ENCODE measurements around the gene DAZAP1.
A peak's percentile ranks its signal among the peaks of the same experiment; 100 is the strongest.

DAZAP1 gene

DNA sequence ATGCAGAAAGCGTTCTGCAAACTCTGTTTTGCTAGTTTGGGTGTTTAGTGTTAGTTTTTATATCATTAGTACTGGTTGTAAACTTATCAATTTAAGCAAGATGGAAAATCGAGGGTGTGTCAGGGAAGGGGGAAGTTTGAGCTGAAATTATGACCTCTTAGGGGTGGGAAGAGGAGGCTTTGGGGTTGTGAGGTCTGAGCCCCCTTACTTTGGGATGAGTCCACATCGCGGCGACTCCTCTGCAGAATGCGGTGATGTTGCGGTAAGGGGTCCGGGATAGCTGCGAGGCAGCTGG is 24.4 kb upstream of the DAZAP1 start:
- TF ChIP-seq, protein P1, sequence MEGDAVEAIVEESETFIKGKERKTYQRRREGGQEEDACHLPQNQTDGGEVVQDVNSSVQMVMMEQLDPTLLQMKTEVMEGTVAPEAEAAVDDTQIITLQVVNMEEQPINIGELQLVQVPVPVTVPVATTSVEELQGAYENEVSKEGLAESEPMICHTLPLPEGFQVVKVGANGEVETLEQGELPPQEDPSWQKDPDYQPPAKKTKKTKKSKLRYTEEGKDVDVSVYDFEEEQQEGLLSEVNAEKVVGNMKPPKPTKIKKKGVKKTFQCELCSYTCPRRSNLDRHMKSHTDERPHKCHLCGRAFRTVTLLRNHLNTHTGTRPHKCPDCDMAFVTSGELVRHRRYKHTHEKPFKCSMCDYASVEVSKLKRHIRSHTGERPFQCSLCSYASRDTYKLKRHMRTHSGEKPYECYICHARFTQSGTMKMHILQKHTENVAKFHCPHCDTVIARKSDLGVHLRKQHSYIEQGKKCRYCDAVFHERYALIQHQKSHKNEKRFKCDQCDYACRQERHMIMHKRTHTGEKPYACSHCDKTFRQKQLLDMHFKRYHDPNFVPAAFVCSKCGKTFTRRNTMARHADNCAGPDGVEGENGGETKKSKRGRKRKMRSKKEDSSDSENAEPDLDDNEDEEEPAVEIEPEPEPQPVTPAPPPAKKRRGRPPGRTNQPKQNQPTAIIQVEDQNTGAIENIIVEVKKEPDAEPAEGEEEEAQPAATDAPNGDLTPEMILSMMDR (conservative IDR thresholded peaks at IDR 0.05; ENCODE audit: low read depth): no peak
- H3K27ac ChIP-seq: peak overlapping the region; percentile 90
- DNase-seq (ENCODE audit: low spot score): no peak
- ChIA-PET POLR2A (ENCODE audit: low non-redundant PET) (no interaction called here), CTCF (no interaction called here)

DNA sequence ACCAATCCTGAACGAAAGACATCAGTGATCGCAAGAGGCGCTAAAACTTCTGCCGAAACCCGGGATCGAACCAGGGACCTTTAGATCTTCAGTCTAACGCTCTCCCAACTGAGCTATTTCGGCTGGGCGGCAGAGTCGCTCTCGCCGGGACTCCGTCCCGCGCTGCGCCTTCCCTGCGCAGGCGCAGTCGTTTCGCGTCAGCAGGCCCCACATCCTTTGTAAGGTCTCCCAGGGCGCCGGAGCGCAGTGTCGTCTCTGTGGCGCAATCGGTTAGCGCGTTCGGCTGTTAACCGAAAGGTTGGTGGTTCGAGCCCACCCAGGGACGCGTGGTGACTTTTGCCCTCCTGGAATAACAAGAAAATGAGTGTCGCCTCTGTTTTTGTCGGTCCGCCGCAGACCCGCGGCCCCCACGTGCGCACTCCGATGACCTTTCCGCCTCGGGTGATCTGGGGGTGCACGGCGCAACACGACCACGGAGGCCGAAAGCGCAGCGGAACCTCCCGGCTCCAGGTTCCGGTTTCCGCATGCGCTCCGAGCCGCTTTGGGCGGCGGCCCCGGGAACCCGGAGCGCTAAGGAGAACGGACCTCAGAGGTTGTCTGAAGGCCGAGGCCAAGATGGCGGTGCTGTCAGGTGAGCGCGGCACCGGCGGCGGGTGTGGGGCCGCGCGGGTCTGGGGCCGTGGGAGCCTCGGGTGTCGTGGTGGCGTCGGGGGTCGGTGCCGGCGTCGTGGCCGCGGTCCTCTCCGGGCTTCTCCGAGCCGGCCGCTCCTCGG is 23.9 kb upstream of the DAZAP1 start, which contains the start of gene NDUFS7:
TSS of gene NDUFS7 (plus strand) at position 596 of the 773 bp plus-strand sequence. CDS start at position 616, 20 bp downstream.
- POLR2A ChIA-PET (ENCODE audit: low non-redundant PET): no interaction called here
- DNase-seq (ENCODE audit: low spot score): peak; percentile 72

DNA sequence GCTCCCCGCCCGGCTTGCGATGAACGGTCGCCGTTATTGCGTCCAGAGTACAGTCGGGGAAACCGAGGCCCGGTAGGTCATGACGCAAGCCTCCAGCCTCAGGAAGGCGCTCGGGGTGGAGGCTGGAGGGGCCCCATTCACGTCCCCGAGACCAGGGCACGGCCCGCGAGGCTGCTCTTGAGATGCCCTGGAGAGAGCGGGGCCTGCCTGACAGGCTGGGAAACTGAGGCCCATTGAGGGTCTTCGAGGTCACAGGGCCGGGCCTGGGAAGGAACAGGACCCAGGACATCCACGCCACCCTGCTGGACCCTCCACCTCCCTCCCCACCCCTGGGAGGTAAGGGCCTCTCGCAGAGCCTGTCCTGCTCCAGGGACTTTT is 23.3 kb upstream of the DAZAP1 start:
- CTCF ChIA-PET: interaction anchor here (0.7 to 1.0 kb wide), 2 partner anchors 68 to 334 kb away, joined by 3 read pairs; no protein-coding TSS in a partner anchor
- H3K27ac ChIP-seq: peak overlapping the region; percentile 90
- no peak for DNase-seq (ENCODE audit: low spot score)
- POLR2A ChIA-PET (ENCODE audit: low non-redundant PET): interaction anchor here (0.5 kb wide), 1 partner anchor 29 kb away, joined by 4 read pairs; a partner anchor contains a TSS
- TF ChIP-seq, protein P1 (conservative IDR thresholded peaks at IDR 0.05; ENCODE audit: low read depth): no peak

More for the DNA sequence above, 23.9 kb upstream of the DAZAP1 start, which contains the start of gene NDUFS7:
- CTCF ChIA-PET: interaction anchor here (1.0 kb wide), 1 partner anchor 68 kb away, joined by 3 read pairs; no protein-coding TSS in a partner anchor
- H3K27ac ChIP-seq: peak within 1 kb of the TSS; percentile 90
- TF ChIP-seq, protein P1 (conservative IDR thresholded peaks at IDR 0.05; ENCODE audit: low read depth): no peak

DNA sequence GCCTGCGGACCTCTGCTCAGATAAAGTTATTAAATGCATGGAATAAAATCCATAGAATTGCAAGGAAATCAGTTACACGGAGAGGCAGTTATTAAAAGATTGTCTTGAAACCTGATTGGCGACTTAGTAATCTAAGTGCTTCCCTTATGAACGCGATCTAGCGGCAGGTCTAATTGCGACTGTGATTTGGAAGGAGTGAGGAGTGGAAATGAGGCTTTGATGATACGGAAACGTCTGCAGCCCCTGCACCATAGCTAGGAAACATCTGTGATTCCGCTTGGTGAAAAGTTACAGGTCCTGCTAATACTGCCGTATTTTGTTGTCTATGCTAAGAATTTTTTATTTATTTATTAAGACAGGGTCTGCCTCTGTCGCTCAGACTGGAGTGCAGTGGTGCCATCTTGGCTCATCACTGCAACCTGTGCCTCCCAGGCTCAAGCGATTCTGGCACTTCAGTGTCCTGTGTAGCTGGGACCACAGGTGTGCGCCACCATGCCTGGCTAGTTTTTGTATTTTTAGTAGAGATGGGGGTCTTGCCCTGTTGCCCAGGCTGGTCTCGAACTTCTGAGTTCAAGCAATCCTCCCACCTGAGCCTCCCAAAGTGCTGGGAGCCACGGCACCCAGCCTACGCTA is 22.8 kb upstream of the DAZAP1 start:
- POLR2A ChIA-PET (ENCODE audit: low non-redundant PET): interaction anchor here (0.5 kb wide), 1 partner anchor 30 kb away, joined by 4 read pairs; a partner anchor contains a TSS
- DNase-seq (ENCODE audit: low spot score): no peak
- TF ChIP-seq, protein P1 (conservative IDR thresholded peaks at IDR 0.05; ENCODE audit: low read depth): no peak
- CTCF ChIA-PET: interaction anchor here (0.7 to 1.0 kb wide), 2 partner anchors 69 to 334 kb away, joined by 3 read pairs; no protein-coding TSS in a partner anchor
- peak overlapping the region; percentile 90 for H3K27ac ChIP-seq

DNA sequence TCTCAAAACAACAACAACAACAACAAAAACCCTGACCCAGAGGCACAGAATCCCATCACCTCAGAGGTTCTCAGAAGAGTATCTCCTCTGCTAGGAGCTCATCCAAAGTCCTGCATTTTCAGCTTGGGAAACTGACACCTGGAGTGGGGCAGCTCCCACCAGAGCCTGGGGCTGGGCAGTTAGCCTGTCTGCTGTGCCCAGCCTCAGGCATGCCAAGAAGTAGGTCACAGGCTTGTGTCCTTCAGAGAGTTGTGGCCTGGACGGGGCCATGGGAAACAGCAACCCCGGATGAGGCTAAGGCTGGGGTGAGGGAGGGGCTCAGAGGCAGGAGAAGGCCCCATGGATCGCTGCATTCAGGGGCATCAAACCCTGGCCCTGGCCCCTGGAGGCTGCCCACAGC is 21.6 kb upstream of the DAZAP1 start:
- POLR2A ChIA-PET (ENCODE audit: low non-redundant PET): interaction anchor here (1.0 kb wide), 1 partner anchor 31 kb away, joined by 4 read pairs; a partner anchor contains a TSS

More for the DNA sequence above, 21.6 kb upstream of the DAZAP1 start:
- DNase-seq (ENCODE audit: low spot score): no peak
- peak overlapping the region; percentile 90 for H3K27ac ChIP-seq
- CTCF ChIA-PET: interaction anchor here (0.7 kb wide), 2 partner anchors 60 to 257 kb away, joined by 3 read pairs; no protein-coding TSS in a partner anchor
- TF ChIP-seq, protein P1 (conservative IDR thresholded peaks at IDR 0.05; ENCODE audit: low read depth): no peak

All from RWPE1 (cell line).